Neural progenitor cell (in vitro differentiated cells): ENCODE measurements around the gene ALX3. TPM values are rescaled to one million over a fixed set of nuclear protein-coding genes. Genes with fewer than 3 reads are reported as not detected.

Experiments used
- DNase-seq: peaks from one replicate; pipeline ENCODE4 v3.0.0-alpha.2; 2016; ENCODE audit warnings: low spot score
- H2AFZ ChIP-seq: fragments of 200-600 bp; sonication (generic); replicated peaks from 2 replicates; pipeline ENCODE4 v1.6.1; 2016; ENCODE audit warnings: antibody characterized with exemption
- H3F3A ChIP-seq: fragments of 200-600 bp; sonication (generic); 2 replicates; pipeline ENCODE4 v1.6.1; 2016; ENCODE audit warnings: antibody characterized with exemption, low read depth
- H3K27ac ChIP-seq: fragments of 200-600 bp; sonication (generic); 2 replicates; pipeline ENCODE4 v1.5.1; 2016; ENCODE audit warnings: mild to moderate bottlenecking
- H3K27me3 ChIP-seq: fragments of 200-600 bp; sonication (generic); 2 replicates; pipeline ENCODE4 v1.6.1; 2016; ENCODE audit warnings: mild to moderate bottlenecking, moderate library complexity
- H3K36me3 ChIP-seq: fragments of 200-600 bp; sonication (generic); 2 replicates; pipeline ENCODE4 v1.5.1; 2016
- H3K4me1 ChIP-seq: fragments of 200-600 bp; sonication (generic); 2 replicates; pipeline ENCODE4 v1.6.1; 2016; ENCODE audit warnings: mixed run types
- H3K4me2 ChIP-seq: fragments of 200-600 bp; sonication (generic); 2 replicates; pipeline ENCODE4 v1.6.1; 2016
- H3K4me3 ChIP-seq: fragments of 200-600 bp; sonication (generic); 2 replicates; pipeline ENCODE4 v1.5.1; 2016
- H3K79me2 ChIP-seq: fragments of 200-600 bp; sonication (generic); 2 replicates; pipeline ENCODE4 v1.6.1; 2016; ENCODE audit warnings: low read depth
- H3K9ac ChIP-seq: fragments of 200-600 bp; sonication (generic); 2 replicates; pipeline ENCODE4 v1.6.1; 2016
- H3K9me3 ChIP-seq: fragments of 200-600 bp; sonication (generic); 2 replicates; pipeline ENCODE4 v1.5.1; 2016; ENCODE audit warnings: low read depth
- H4K20me1 ChIP-seq: fragments of 200-600 bp; sonication (generic); 2 replicates; pipeline ENCODE4 v1.6.1; 2016; ENCODE audit warnings: low read depth
- H3K27ac Mint-ChIP-seq: 3 replicates; pipeline ENCODE4 v1.8.0; 2021; ENCODE audit warnings: mixed read lengths
- H3K27me3 Mint-ChIP-seq: 2 replicates; pipeline ENCODE4 v1.8.0; 2022; ENCODE audit warnings: low read depth, mild to moderate bottlenecking, inconsistent platforms, moderate library complexity, mixed read lengths; ENCODE audit not compliant: insufficient read depth
- H3K36me3 Mint-ChIP-seq: 3 replicates; pipeline ENCODE4 v1.8.0; 2021; ENCODE audit warnings: mixed read lengths
- H3K4me1 Mint-ChIP-seq: 3 replicates; pipeline ENCODE4 v1.8.0; 2021; ENCODE audit warnings: mixed read lengths
- H3K4me3 Mint-ChIP-seq: 3 replicates; pipeline ENCODE4 v1.8.0; 2021; ENCODE audit warnings: mild to moderate bottlenecking, moderate library complexity, mixed read lengths
- H3K9me3 Mint-ChIP-seq: 3 replicates; pipeline ENCODE4 v1.8.0; 2020; ENCODE audit warnings: mixed read lengths
- EZH2 ChIP-seq: fragments of 200-600 bp; sonication (generic); IDR thresholded peaks from 2 replicates; pipeline ENCODE4 v1.6.1; 2017; ENCODE audit warnings: antibody characterized with exemption, mild to moderate bottlenecking, moderate library complexity
- EZH2phosphoT487 ChIP-seq: fragments of 200-600 bp; sonication (generic); IDR thresholded peaks from 2 replicates; pipeline ENCODE4 v1.6.1; 2017; ENCODE audit warnings: antibody characterized with exemption
- total RNA-seq: library from RNA; depleted of rRNA; stranded (reverse); fragments of >200 nt; gene quantifications from 2 replicates; pipeline ENCODE4 v1.2.3, GENCODE V29; 2015; ENCODE audit warnings: low replicate concordance
- TF ChIP-seq, protein P1 (sequence below): fragments of 200-600 bp; sonication (generic); IDR thresholded peaks from 2 replicates; pipeline ENCODE4 v1.5.1; 2017; ENCODE audit warnings: antibody characterized with exemption, mild to moderate bottlenecking

ALX3 gene
- total RNA-seq, 1 donor from 2014 or later, result not detected

GRCh38 chr1:110112143-110112542, 41.7 kb upstream of the ALX3 start, which contains the start of gene UBL4B:
TSS of gene UBL4B (plus strand) at chr1:110112443. CDS start at chr1:110112535, 92 bp downstream.
- no peak for DNase-seq
- Histone ChIP-seq H2AFZ (no peak within 1 kb of the TSS), H3K4me2 (no peak within 1 kb of the TSS), H3K27me3 (no peaks in the 10 kb centered on the region), H3F3A (no peaks in the 10 kb centered on the region), H3K9ac (no peak within 1 kb of the TSS), H3K9me3 (no peaks in the 10 kb centered on the region), H3K36me3 (no peaks in the 10 kb centered on the region), H4K20me1 (no peaks in the 10 kb centered on the region), H3K4me3 (no peak within 1 kb of the TSS), H3K4me1 (no peaks in the 10 kb centered on the region), H3K79me2 (no peaks in the 10 kb centered on the region), H3K27ac (no peak within 1 kb of the TSS)
- Mint-ChIP-seq H3K4me1 (peaks cover 3% of the 10 kb centered on the region), H3K36me3 (no peaks in the 10 kb centered on the region), H3K4me3 (no peak within 1 kb of the TSS), H3K9me3 (no peaks in the 10 kb centered on the region), H3K27ac (no peak within 1 kb of the TSS), H3K27me3 (peaks cover 9% of the 10 kb centered on the region)
- TF ChIP-seq EZH2phosphoT487 (no peak), EZH2 (no peak)
- TF ChIP-seq, protein P1, sequence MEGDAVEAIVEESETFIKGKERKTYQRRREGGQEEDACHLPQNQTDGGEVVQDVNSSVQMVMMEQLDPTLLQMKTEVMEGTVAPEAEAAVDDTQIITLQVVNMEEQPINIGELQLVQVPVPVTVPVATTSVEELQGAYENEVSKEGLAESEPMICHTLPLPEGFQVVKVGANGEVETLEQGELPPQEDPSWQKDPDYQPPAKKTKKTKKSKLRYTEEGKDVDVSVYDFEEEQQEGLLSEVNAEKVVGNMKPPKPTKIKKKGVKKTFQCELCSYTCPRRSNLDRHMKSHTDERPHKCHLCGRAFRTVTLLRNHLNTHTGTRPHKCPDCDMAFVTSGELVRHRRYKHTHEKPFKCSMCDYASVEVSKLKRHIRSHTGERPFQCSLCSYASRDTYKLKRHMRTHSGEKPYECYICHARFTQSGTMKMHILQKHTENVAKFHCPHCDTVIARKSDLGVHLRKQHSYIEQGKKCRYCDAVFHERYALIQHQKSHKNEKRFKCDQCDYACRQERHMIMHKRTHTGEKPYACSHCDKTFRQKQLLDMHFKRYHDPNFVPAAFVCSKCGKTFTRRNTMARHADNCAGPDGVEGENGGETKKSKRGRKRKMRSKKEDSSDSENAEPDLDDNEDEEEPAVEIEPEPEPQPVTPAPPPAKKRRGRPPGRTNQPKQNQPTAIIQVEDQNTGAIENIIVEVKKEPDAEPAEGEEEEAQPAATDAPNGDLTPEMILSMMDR, result no peak

DNA sequence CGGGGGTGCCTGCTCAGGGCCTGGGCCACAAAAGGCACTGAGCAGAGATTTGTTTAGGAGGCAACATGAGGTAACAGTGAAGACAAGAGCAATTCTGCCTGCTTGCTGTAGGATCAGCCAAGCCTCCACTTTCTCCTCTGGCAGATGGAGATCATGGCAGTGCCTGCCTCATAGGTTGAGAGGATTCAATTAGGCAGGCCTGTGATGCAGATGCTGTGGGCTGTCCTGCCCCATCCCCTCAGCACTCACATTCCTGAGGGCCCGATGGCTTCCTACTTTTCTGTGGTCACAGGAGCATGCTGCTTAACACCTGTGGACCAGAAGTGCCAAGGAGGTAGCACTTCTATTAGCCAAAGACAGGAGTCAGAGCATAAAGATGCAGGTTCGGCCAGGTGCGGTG, 40.6 kb upstream of the ALX3 start:
- TF ChIP-seq EZH2 (no peak), EZH2phosphoT487 (no peak)
- TF ChIP-seq, protein P1, result no peak
- H3K79me2 ChIP-seq, result no peaks in the 10 kb centered on the region
- no peak overlapping the region for H3K4me3 ChIP-seq
- H3K27ac ChIP-seq, result no peak overlapping the region
- no peak overlapping the region for H3K4me2 ChIP-seq
- H3K36me3 ChIP-seq, result no peaks in the 10 kb centered on the region
- no peaks in the 10 kb centered on the region for H3K4me1 Mint-ChIP-seq
- H3K9me3 Mint-ChIP-seq, result no peaks in the 10 kb centered on the region
- H3K4me1 ChIP-seq, result no peaks in the 10 kb centered on the region
- H3K36me3 Mint-ChIP-seq, result no peaks in the 10 kb centered on the region
- H3K9ac ChIP-seq, result no peak overlapping the region
- no peak overlapping the region for H2AFZ ChIP-seq
- no peaks in the 10 kb centered on the region for H3K9me3 ChIP-seq
- H3K27ac Mint-ChIP-seq, result no peak overlapping the region
- H3K27me3 Mint-ChIP-seq, result peaks cover 6% of the 10 kb centered on the region
- DNase-seq, result no peak
- H3K27me3 ChIP-seq, result no peaks in the 10 kb centered on the region
- H4K20me1 ChIP-seq, result no peaks in the 10 kb centered on the region
- no peak overlapping the region for H3K4me3 Mint-ChIP-seq
- H3F3A ChIP-seq, result no peaks in the 10 kb centered on the region

- no peak overlapping the region for H3K4me3 Mint-ChIP-seq
These were observed 37.5 kb upstream of the ALX3 start for GRCh38 chr1:110107867-110108469.

More at GRCh38 chr1:110107867-110108469, 37.5 kb upstream of the ALX3 start:
- Histone ChIP-seq H3K79me2 (no peaks in the 10 kb centered on the region), H3K27me3 (no peaks in the 10 kb centered on the region), H3K4me1 (no peaks in the 10 kb centered on the region), H2AFZ (no peak overlapping the region), H3K27ac (no peak overlapping the region), H3K9me3 (no peaks in the 10 kb centered on the region), H3F3A (no peaks in the 10 kb centered on the region), H3K36me3 (no peaks in the 10 kb centered on the region), H3K4me3 (no peak overlapping the region), H3K9ac (no peak overlapping the region), H3K4me2 (no peak overlapping the region), H4K20me1 (no peaks in the 10 kb centered on the region)
- no peak for DNase-seq
- H3K27ac Mint-ChIP-seq, result no peak overlapping the region
- no peaks in the 10 kb centered on the region for H3K9me3 Mint-ChIP-seq
- peaks cover 7% of the 10 kb centered on the region for H3K27me3 Mint-ChIP-seq
- H3K4me1 Mint-ChIP-seq, result no peaks in the 10 kb centered on the region
- TF ChIP-seq, protein P1, result no peak
- TF ChIP-seq EZH2 (no peak), EZH2phosphoT487 (no peak)
- H3K36me3 Mint-ChIP-seq, result no peaks in the 10 kb centered on the region
